Type B pancreatic cell (in vitro differentiated cells): ENCODE data around the gene GALT. TPM values are rescaled to one million over a fixed set of nuclear protein-coding genes. Genes with fewer than 3 reads are reported as not detected.

Source experiments
- DNase-seq: peaks from one replicate; pipeline ENCODE4 v3.0.0; 2021; ENCODE audit warnings: mixed read lengths; ENCODE audit not compliant: unreplicated experiment; ENCODE audit errors: extremely low spot score
- H3K27ac Mint-ChIP-seq: 2 replicates; pipeline ENCODE4 v1.8.0; 2021; ENCODE audit warnings: mild to moderate bottlenecking, mixed read lengths
- H3K27me3 Mint-ChIP-seq: 2 replicates; pipeline ENCODE4 v1.8.0; 2021; ENCODE audit warnings: mixed read lengths
- H3K36me3 Mint-ChIP-seq: 2 replicates; pipeline ENCODE4 v1.8.0; 2021; ENCODE audit warnings: mixed read lengths
- H3K4me1 Mint-ChIP-seq: one replicate; pipeline ENCODE4 v1.8.0; 2021; ENCODE audit warnings: mixed read lengths; ENCODE audit not compliant: unreplicated experiment
- H3K4me3 Mint-ChIP-seq: 2 replicates; pipeline ENCODE4 v1.8.0; 2021; ENCODE audit warnings: mild to moderate bottlenecking, mixed read lengths
- H3K9me3 Mint-ChIP-seq: 2 replicates; pipeline ENCODE4 v1.8.0; 2021; ENCODE audit warnings: mixed read lengths
- CTCF ChIP-seq: fragments of 200-600 bp; sonication (generic); conservative IDR thresholded peaks from 2 replicates; pipeline ENCODE4 v1.5.0; 2021; ENCODE audit warnings: antibody characterized with exemption, mild to moderate bottlenecking
- total RNA-seq: library from RNA; stranded (reverse); gene quantifications from 2 replicates; pipeline ENCODE4 v1.2.1, GENCODE V29; 2021; ENCODE audit warnings: low replicate concordance

GALT gene
- total RNA-seq, 1 donor from 2014 or later: 70.5 TPM

GRCh38 chr9:34611811-34612787 lies 34.4 kb upstream of the GALT start, which contains the start of gene RPP25L:
Gene RPP25L, minus strand, starts transcription at chr9:34612097. Its CDS starts 801 bp downstream, at chr9:34611296.
- H3K4me3 Mint-ChIP-seq: peak within 1 kb of the TSS; percentile 93
- no peaks in the 10 kb centered on the region for H3K27me3 Mint-ChIP-seq
- no peak for TF ChIP-seq CTCF
- peak within 1 kb of the TSS; percentile 92 for H3K27ac Mint-ChIP-seq
- H3K36me3 Mint-ChIP-seq: peaks cover 11% of the 10 kb centered on the region
- peak; percentile 86 for DNase-seq
- no peaks in the 10 kb centered on the region for H3K9me3 Mint-ChIP-seq
- H3K4me1 Mint-ChIP-seq: peaks cover 23% of the 10 kb centered on the region

GRCh38 chr9:34612788-34613390 lies 33.6 kb upstream of the GALT start:
- Mint-ChIP-seq H3K27me3 (no peaks in the 10 kb centered on the region), H3K4me1 (peaks cover 23% of the 10 kb centered on the region), H3K36me3 (peaks cover 11% of the 10 kb centered on the region), H3K27ac (peak overlapping the region; percentile 85), H3K9me3 (no peaks in the 10 kb centered on the region), H3K4me3 (peak overlapping the region; percentile 93)
- peak; percentile 93 for TF ChIP-seq CTCF
- peak; percentile 80 for DNase-seq

- peaks cover 31% of the 10 kb centered on the region for H3K4me1 Mint-ChIP-seq
- TF ChIP-seq CTCF: no peak
- no peaks in the 10 kb centered on the region for H3K9me3 Mint-ChIP-seq
- DNase-seq: no peak
- no peak overlapping the region for H3K27ac Mint-ChIP-seq
- H3K36me3 Mint-ChIP-seq: peaks cover 11% of the 10 kb centered on the region
- no peaks in the 10 kb centered on the region for H3K27me3 Mint-ChIP-seq
- no peak overlapping the region for H3K4me3 Mint-ChIP-seq
Observed at GRCh38 chr9:34615132-34615531, 31.3 kb upstream of the GALT start.

GRCh38 chr9:34620061-34620994 lies 26.1 kb upstream of the GALT start, which contains the start of gene DCTN3:
Gene DCTN3, minus strand, starts transcription at chr9:34620495. Its CDS starts 31 bp downstream, at chr9:34620464.
- H3K27ac Mint-ChIP-seq: peak within 1 kb of the TSS; percentile 68
- peak; percentile 86 for DNase-seq
- peaks cover 25% of the 10 kb centered on the region for H3K27me3 Mint-ChIP-seq
- H3K4me1 Mint-ChIP-seq: peaks cover 15% of the 10 kb centered on the region
- TF ChIP-seq CTCF: no peak
- H3K9me3 Mint-ChIP-seq: no peaks in the 10 kb centered on the region
- H3K36me3 Mint-ChIP-seq: peaks cover 8% of the 10 kb centered on the region
- peak within 1 kb of the TSS; percentile 91 for H3K4me3 Mint-ChIP-seq
